ENCODE results near the gene TUBG2.

DNA sequence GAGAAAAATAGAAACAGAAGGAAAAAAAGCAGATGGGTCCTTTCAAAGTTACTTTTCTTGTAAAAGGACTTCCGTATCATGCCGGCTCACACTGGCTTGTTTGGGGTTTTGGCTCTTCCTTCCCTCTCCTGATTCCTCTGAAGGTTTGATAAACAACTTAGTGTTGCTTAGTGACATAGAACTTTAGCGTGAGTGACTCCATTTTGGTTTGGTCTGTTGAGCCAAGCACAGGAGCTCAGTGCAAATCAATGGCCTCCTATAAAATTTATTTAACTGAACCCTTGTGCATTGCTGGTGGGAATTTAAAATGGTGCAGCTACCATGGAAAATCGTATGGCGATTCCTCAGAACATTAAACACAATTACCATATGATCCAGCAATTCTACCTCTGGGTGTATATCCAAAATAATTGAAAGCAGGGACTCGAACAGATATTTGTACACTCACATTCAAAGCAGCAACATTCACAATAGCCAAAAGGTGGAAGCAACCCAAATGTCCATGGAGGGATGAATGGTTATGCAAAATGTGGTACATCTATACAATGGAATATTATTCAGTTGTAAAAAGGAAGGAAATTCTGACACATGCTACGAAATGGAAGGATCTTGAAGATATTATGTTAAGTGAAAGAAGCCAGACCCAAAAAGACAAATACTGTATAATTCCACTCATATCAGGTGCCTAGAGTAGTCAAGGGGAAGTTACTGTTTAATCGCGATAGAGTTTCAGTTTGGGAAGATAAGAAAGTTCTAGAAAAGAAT, 1.1 kb upstream of the TUBG2 start:
- TF ChIP-seq, protein P1, sequence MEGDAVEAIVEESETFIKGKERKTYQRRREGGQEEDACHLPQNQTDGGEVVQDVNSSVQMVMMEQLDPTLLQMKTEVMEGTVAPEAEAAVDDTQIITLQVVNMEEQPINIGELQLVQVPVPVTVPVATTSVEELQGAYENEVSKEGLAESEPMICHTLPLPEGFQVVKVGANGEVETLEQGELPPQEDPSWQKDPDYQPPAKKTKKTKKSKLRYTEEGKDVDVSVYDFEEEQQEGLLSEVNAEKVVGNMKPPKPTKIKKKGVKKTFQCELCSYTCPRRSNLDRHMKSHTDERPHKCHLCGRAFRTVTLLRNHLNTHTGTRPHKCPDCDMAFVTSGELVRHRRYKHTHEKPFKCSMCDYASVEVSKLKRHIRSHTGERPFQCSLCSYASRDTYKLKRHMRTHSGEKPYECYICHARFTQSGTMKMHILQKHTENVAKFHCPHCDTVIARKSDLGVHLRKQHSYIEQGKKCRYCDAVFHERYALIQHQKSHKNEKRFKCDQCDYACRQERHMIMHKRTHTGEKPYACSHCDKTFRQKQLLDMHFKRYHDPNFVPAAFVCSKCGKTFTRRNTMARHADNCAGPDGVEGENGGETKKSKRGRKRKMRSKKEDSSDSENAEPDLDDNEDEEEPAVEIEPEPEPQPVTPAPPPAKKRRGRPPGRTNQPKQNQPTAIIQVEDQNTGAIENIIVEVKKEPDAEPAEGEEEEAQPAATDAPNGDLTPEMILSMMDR (optimal IDR thresholded peaks at IDR 0.05 in 1 of 3, IDR thresholded peaks at IDR 0.05 in 1 of 3, conservative IDR thresholded peaks at IDR 0.05 in 1 of 3; ENCODE audit: extremely low read depth in 1 of 3, insufficient read depth in 2 of 3, low read length in 3 of 3), result no peak
- no peak for TF ChIP-seq EZH2 (IDR thresholded peaks at IDR 0.05; ENCODE audit: low read length)

All from keratinocyte (primary cell).